Astrocyte (in vitro differentiated cells and primary cell): ENCODE data around the gene INSM1. TPM values are rescaled to one million over a fixed set of nuclear protein-coding genes. Genes with fewer than 3 reads are reported as not detected.

Experiments
- DNase-seq: peaks from one replicate; pipeline ENCODE4 v3.0.0-alpha.2; 2010; ENCODE audit warnings: low read depth
- FAIRE-seq: peaks from 2 replicates; lab custom pipeline; 2011; peaks lifted over from hg19 to GRCh38; lab: Jason Lieb, UNC
- H2AFZ ChIP-seq: 2 replicates; pipeline ENCODE4 v1.6.0; 2012; ENCODE audit warnings: low read depth, low read length, inconsistent platforms
- H3K27ac ChIP-seq: 2 replicates; pipeline ENCODE4 v1.5.1; 2011; ENCODE audit warnings: low read depth, low read length, inconsistent platforms
- H3K27me3 ChIP-seq: 2 replicates; pipeline ENCODE4 v1.6.0; 2011; ENCODE audit warnings: low read length, inconsistent platforms; ENCODE audit not compliant: insufficient read depth
- H3K36me3 ChIP-seq: 2 replicates; pipeline ENCODE4 v1.5.1; 2011; ENCODE audit warnings: low read length, inconsistent platforms; ENCODE audit not compliant: insufficient read depth
- H3K4me1 ChIP-seq: 2 replicates; pipeline ENCODE4 v1.5.1; 2011; ENCODE audit warnings: low read length, inconsistent platforms; ENCODE audit not compliant: insufficient read depth
- H3K4me2 ChIP-seq: 2 replicates; pipeline ENCODE4 v1.6.0; 2012; ENCODE audit warnings: low read length, inconsistent platforms
- H3K4me3 ChIP-seq: 2 replicates; pipeline ENCODE4 v1.5.1; 2011; ENCODE audit warnings: low read depth, mild to moderate bottlenecking, low read length, inconsistent platforms; ENCODE audit not compliant: insufficient read depth
- H3K79me2 ChIP-seq: 2 replicates; pipeline ENCODE4 v1.6.0; 2012; ENCODE audit warnings: mild to moderate bottlenecking, low read length, inconsistent platforms; ENCODE audit not compliant: insufficient read depth
- H3K9ac ChIP-seq: 2 replicates; pipeline ENCODE4 v1.6.0; 2012; ENCODE audit warnings: mild to moderate bottlenecking, low read length, inconsistent platforms
- H3K9me3 ChIP-seq: 2 replicates; pipeline ENCODE4 v1.5.1; 2012; ENCODE audit warnings: low read depth, mild to moderate bottlenecking, low read length, inconsistent platforms; ENCODE audit not compliant: insufficient read depth
- H4K20me1 ChIP-seq: 2 replicates; pipeline ENCODE4 v1.6.0; 2012; ENCODE audit warnings: low read length, inconsistent platforms; ENCODE audit not compliant: insufficient read depth
- H3K27ac Mint-ChIP-seq: one replicate; pipeline ENCODE4 v1.8.0; 2021; ENCODE audit warnings: mild to moderate bottlenecking, mixed read lengths; ENCODE audit not compliant: unreplicated experiment
- H3K27me3 Mint-ChIP-seq: one replicate; pipeline ENCODE4 v1.8.0; 2021; ENCODE audit warnings: low read depth, mixed read lengths; ENCODE audit not compliant: unreplicated experiment
- H3K36me3 Mint-ChIP-seq: one replicate; pipeline ENCODE4 v1.8.0; 2021; ENCODE audit warnings: low read depth, mixed read lengths; ENCODE audit not compliant: unreplicated experiment
- H3K4me1 Mint-ChIP-seq: one replicate; pipeline ENCODE4 v1.8.0; 2021; ENCODE audit warnings: low read depth, mixed read lengths; ENCODE audit not compliant: unreplicated experiment
- H3K4me3 Mint-ChIP-seq: one replicate; pipeline ENCODE4 v1.8.0; 2021; ENCODE audit warnings: mild to moderate bottlenecking, moderate library complexity, mixed read lengths; ENCODE audit not compliant: unreplicated experiment
- H3K9me3 Mint-ChIP-seq: one replicate; pipeline ENCODE4 v1.8.0; 2021; ENCODE audit warnings: mild to moderate bottlenecking, mixed read lengths; ENCODE audit not compliant: unreplicated experiment
- EZH2 ChIP-seq: IDR thresholded peaks from 2 replicates; pipeline ENCODE4 v1.6.1; 2012; ENCODE audit warnings: mild to moderate bottlenecking, low read length, inconsistent platforms; ENCODE audit not compliant: insufficient read depth
- total RNA-seq: library from RNA; stranded (reverse); gene quantifications from 2 replicates; pipeline ENCODE4 v1.2.1, GENCODE V29; 2021
- TF ChIP-seq, protein P1 (sequence below): IDR thresholded peaks from 2 replicates; pipeline ENCODE4 v1.5.1; 2011; ENCODE audit warnings: low read depth, mild to moderate bottlenecking, inconsistent platforms, low read length, moderate library complexity; ENCODE audit not compliant: insufficient read depth

Gene INSM1
- total RNA-seq, 1 donor from 2014 or later, result 0.09 TPM

DNA sequence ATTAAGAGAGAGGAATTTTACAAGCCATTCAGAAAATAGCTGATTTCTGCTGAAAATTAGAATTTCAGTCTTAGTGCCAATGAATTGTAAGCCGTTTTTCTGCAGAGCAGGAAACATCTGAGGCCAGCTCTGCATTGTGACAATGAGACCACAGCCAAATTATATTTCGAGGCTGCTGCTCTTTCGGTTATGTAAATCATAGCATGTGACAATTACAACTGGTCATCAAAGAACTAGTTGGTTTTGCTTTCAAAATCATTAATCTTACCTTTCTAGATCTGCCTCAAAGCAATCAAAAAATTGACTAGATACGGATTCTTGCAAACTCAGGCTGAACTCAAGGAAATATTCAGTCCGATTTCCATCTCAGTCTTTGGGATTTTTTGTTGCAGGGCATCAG, 33.4 kb upstream of the INSM1 start:
- H3K36me3 Mint-ChIP-seq, result no peaks in the 10 kb centered on the region
- H4K20me1 ChIP-seq, result no peaks in the 10 kb centered on the region
- DNase-seq (no peak), FAIRE-seq (no peak)
- no peak overlapping the region for H3K27ac Mint-ChIP-seq
- peaks cover 2% of the 10 kb centered on the region for H3K9me3 Mint-ChIP-seq
- no peak for TF ChIP-seq EZH2
- TF ChIP-seq, protein P1, sequence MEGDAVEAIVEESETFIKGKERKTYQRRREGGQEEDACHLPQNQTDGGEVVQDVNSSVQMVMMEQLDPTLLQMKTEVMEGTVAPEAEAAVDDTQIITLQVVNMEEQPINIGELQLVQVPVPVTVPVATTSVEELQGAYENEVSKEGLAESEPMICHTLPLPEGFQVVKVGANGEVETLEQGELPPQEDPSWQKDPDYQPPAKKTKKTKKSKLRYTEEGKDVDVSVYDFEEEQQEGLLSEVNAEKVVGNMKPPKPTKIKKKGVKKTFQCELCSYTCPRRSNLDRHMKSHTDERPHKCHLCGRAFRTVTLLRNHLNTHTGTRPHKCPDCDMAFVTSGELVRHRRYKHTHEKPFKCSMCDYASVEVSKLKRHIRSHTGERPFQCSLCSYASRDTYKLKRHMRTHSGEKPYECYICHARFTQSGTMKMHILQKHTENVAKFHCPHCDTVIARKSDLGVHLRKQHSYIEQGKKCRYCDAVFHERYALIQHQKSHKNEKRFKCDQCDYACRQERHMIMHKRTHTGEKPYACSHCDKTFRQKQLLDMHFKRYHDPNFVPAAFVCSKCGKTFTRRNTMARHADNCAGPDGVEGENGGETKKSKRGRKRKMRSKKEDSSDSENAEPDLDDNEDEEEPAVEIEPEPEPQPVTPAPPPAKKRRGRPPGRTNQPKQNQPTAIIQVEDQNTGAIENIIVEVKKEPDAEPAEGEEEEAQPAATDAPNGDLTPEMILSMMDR, result no peak
- no peak overlapping the region for H2AFZ ChIP-seq
- no peak overlapping the region for H3K4me3 Mint-ChIP-seq
- H3K9me3 ChIP-seq, result no peaks in the 10 kb centered on the region
- no peaks in the 10 kb centered on the region for H3K27me3 ChIP-seq
- no peaks in the 10 kb centered on the region for H3K4me1 ChIP-seq
- H3K36me3 ChIP-seq, result no peaks in the 10 kb centered on the region
- no peak overlapping the region for H3K4me2 ChIP-seq
- no peak overlapping the region for H3K27ac ChIP-seq
- no peaks in the 10 kb centered on the region for H3K4me1 Mint-ChIP-seq
- H3K27me3 Mint-ChIP-seq, result peaks cover 12% of the 10 kb centered on the region
- H3K9ac ChIP-seq, result no peak overlapping the region
- H3K79me2 ChIP-seq, result no peaks in the 10 kb centered on the region
- H3K4me3 ChIP-seq, result no peak overlapping the region

DNA sequence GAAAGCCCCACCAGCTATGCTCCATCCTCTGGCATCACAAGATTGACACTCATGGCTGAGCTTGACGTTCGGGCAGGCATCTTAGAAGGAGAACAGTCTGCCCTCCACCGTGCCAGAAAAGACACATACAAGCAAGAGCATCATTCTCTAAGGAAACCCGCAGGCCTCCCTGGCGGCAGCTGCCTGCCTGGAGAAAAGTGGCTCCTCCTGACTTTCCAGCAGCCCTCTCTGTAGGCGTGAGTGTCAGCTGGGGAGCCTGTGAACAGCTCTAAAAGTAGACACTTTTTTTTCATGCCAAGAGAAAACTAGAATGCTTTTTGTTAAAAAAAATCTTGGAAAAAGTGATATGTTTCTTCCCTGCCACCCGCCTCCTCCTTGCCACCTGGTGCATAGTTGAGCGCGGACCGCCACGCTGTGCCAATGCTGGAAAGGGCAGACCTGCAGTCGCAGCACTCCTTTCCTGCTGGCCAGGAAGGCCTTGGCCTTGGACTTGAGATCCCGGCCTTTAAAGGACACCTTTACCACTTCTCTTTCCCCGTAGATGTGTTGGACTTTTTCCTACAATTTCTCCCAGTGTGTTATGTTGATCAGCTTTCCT, 29.7 kb upstream of the INSM1 start:
- Histone ChIP-seq H3K27ac (no peak overlapping the region), H3K4me2 (no peak overlapping the region), H3K4me3 (no peak overlapping the region), H3K9ac (no peak overlapping the region), H3K79me2 (no peaks in the 10 kb centered on the region), H3K27me3 (no peaks in the 10 kb centered on the region), H3K9me3 (no peaks in the 10 kb centered on the region), H2AFZ (no peak overlapping the region), H3K36me3 (no peaks in the 10 kb centered on the region), H3K4me1 (no peaks in the 10 kb centered on the region), H4K20me1 (no peaks in the 10 kb centered on the region)
- Mint-ChIP-seq H3K9me3 (peaks cover 2% of the 10 kb centered on the region), H3K4me3 (no peak overlapping the region), H3K4me1 (no peaks in the 10 kb centered on the region), H3K27me3 (peaks cover 22% of the 10 kb centered on the region), H3K36me3 (no peaks in the 10 kb centered on the region), H3K27ac (no peak overlapping the region)
- TF ChIP-seq, protein P1, result no peak
- FAIRE-seq (no peak), DNase-seq (no peak)

DNA sequence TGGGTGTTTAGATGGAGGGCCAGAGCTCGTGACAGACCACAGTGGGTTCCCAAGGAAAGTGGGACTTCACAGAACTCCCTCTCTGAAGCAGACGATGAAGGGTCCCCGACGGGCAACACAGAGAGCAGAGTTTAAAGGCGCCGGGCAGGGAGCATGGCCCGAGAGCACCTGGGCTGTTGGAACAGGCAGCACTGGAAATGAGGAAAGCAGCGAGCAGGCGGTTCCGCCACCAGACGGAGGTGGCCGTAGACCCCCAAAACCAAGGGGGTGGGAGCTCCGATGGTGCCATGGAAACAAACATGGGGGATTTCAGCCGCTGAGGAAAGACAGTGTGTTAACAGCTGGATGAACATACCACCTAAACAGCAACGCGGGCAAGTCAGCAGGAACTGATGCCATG, 27.5 kb upstream of the INSM1 start:
- H3K9me3 Mint-ChIP-seq, result no peaks in the 10 kb centered on the region
- H3K36me3 Mint-ChIP-seq, result no peaks in the 10 kb centered on the region
- Histone ChIP-seq H3K27me3 (no peaks in the 10 kb centered on the region), H3K4me1 (no peaks in the 10 kb centered on the region), H3K4me2 (no peak overlapping the region), H3K9ac (no peak overlapping the region), H3K27ac (no peak overlapping the region), H4K20me1 (no peaks in the 10 kb centered on the region), H3K36me3 (no peaks in the 10 kb centered on the region), H3K9me3 (no peaks in the 10 kb centered on the region), H3K79me2 (no peaks in the 10 kb centered on the region), H2AFZ (no peak overlapping the region), H3K4me3 (no peak overlapping the region)
- peaks cover 17% of the 10 kb centered on the region for H3K27me3 Mint-ChIP-seq
- DNase-seq (no peak), FAIRE-seq (no peak)
- no peaks in the 10 kb centered on the region for H3K4me1 Mint-ChIP-seq
- no peak overlapping the region for H3K4me3 Mint-ChIP-seq
- H3K27ac Mint-ChIP-seq, result no peak overlapping the region
- TF ChIP-seq, protein P1, result no peak
- TF ChIP-seq EZH2, result no peak
